K562 (cell line): Measurements from ENCODE around the gene PTPRM. TPM values are rescaled to one million over a fixed set of nuclear protein-coding genes. Genes with fewer than 3 reads are reported as not detected.

Source experiments
- ATF3 ChIP-seq, 2 experiments: fragments of 450-650 bp in 1 of 2; sonication (generic) in 1 of 2; formaldehyde crosslinking in 1 of 2; IDR thresholded peaks in 1 of 2; conservative IDR thresholded peaks in 1 of 2; 2 replicates each; pipeline versions ENCODE4 v1.6.1 to v1.8.1; 2016 to 2023; ENCODE audit warnings: mild to moderate bottlenecking in 2 of 2, moderate library complexity in 2 of 2, inconsistent platforms in 1 of 2, missing genetic modification reagents in 1 of 2
- ATF4 ChIP-seq: fragments of 450-650 bp; formaldehyde crosslinking; IDR thresholded peaks from 2 replicates; pipeline ENCODE4 v1.4.0; 2022; ENCODE audit warnings: mild to moderate bottlenecking, moderate library complexity
- CEBPG ChIP-seq, 3 experiments: fragments of 200-800 bp in 1 of 3; sonication (Bioruptor generic) in 1 of 3; sonication (generic) in 1 of 3; formaldehyde crosslinking in 1 of 3; IDR thresholded peaks in 2 of 3; conservative IDR thresholded peaks in 1 of 3; 2 replicates each; pipeline versions ENCODE4 v1.6.1 to v1.8.0; 2016 to 2022; ENCODE audit warnings: missing compliant biosample characterization in 2 of 3, missing genetic modification characterization in 2 of 3, mild to moderate bottlenecking in 1 of 3, missing genetic modification reagents in 1 of 3
- E2F1 ChIP-seq: sonication (generic); formaldehyde crosslinking; IDR thresholded peaks from 2 replicates; pipeline ENCODE4 v1.8.1; 2023; ENCODE audit warnings: mild to moderate bottlenecking, missing genetic modification reagents, moderate library complexity
- ELF4 ChIP-seq: fragments of 450-650 bp; formaldehyde crosslinking; IDR thresholded peaks from 2 replicates; pipeline ENCODE4 v1.4.0; 2022; ENCODE audit warnings: missing genetic modification characterization
- EP300 ChIP-seq: IDR thresholded peaks from 2 replicates; pipeline ENCODE4 v1.6.1; 2012; ENCODE audit warnings: low read length, improper control_type of control experiment
- HNRNPLL ChIP-seq: fragments of 200-400 bp; formaldehyde crosslinking; IDR thresholded peaks from 2 replicates; pipeline ENCODE4 v1.6.1; 2017; ENCODE audit warnings: low read length, low read depth, mild to moderate bottlenecking; ENCODE audit not compliant: poor library complexity, severe bottlenecking
- MGA ChIP-seq: fragments of 450-650 bp; IDR thresholded peaks from 2 replicates; pipeline ENCODE4 v1.6.1; 2016; ENCODE audit warnings: mild to moderate bottlenecking, moderate library complexity
- NUFIP1 ChIP-seq: fragments of 450-650 bp; IDR thresholded peaks from 2 replicates; pipeline ENCODE4 v1.6.1; 2018; ENCODE audit not compliant: partially characterized antibody
- SMAD1 ChIP-seq: fragments of 150-350 bp; IDR thresholded peaks from 2 replicates; pipeline ENCODE4 v1.6.1; 2014; ENCODE audit warnings: low read length, low read depth; ENCODE audit not compliant: partially characterized antibody
- ZNF584 ChIP-seq: fragments of 200-800 bp; sonication (Bioruptor generic); IDR thresholded peaks from 2 replicates; pipeline ENCODE4 v1.6.1; 2016; ENCODE audit warnings: low read depth, mild to moderate bottlenecking, missing genetic modification characterization, missing compliant biosample characterization
- polyA plus RNA-seq, 8 experiments: library from polyadenylated mRNA; depleted of rRNA in 4 of 8; stranded (reverse) in 5 of 8; unstranded in 3 of 8; fragments of >200 nt; fragmentation: Nextera tagmentation in 2 of 8; fragmentation: Illumina TruSeq in 1 of 8; extraction: Ambion mirVana in 2 of 8; extraction: Trizol in 1 of 8; gene quantifications; 2 replicates each; pipeline versions ENCODE4 v1.2.1 to v1.2.3, GENCODE V29; 2011 to 2014; ENCODE audit warnings: inconsistent platforms in 1 of 8, missing spikeins in 1 of 8
- total RNA-seq, 7 experiments: library from RNA; depleted of rRNA in 6 of 7; stranded (reverse); fragments of >200 nt in 6 of 7; fragmentation: Illumina TruSeq in 2 of 7; extraction: Trizol in 2 of 7; gene quantifications; 2 replicates each; pipeline versions ENCODE4 v1.2.1 to v1.2.3, GENCODE V29; 2011 to 2021; ENCODE audit warnings: low replicate concordance in 1 of 7

Gene PTPRM
- total and polyA plus RNA-seq, 9 of the 15 experiments (the other 6 are each of a cell fraction or from before 2014, with no cell fraction given), result 0.03 to 0.16 (median 0.08) TPM; not detected in 3

- TF ChIP-seq ATF3 (IDR thresholded peaks at IDR 0.05) (peak; percentile 53; the same call in 1 of the 2 replicates), ATF3 (CRISPR knock-in tag; conservative IDR thresholded peaks at IDR 0.05) (no peak), SMAD1 (no peak), NUFIP1 (no peak), EP300 (no peak), MGA (peak; percentile 28; the same call in 1 of the 2 replicates), CEBPG (CRISPR knock-in tag; IDR thresholded peaks at IDR 0.05) (no peak), CEBPG (tag; conservative IDR thresholded peaks at IDR 0.05 in 1 of 2, IDR thresholded peaks at IDR 0.05 in 1 of 2) (peak; percentile 57 to 81; a peak in 3 of 4 replicates), ATF4 (CRISPR knock-in tag) (peak; percentile 64; the same call in 1 of the 2 replicates), ZNF584 (CRISPR knock-in tag) (peak; percentile 84; the same call in 1 of the 2 replicates), ELF4 (CRISPR knock-in tag) (no peak), HNRNPLL (peak; percentile 60), E2F1 (no peak)
These were observed 109.9 kb downstream of the PTPRM start (continued) for GRCh38 chr18:7677001-7677400.
